ENCODE measurements around the gene SLC9A6. TPM values are rescaled to one million over a fixed set of nuclear protein-coding genes. Genes with fewer than 3 reads are reported as not detected.

Gene SLC9A6
- total and polyA plus RNA-seq, 9 of the 15 experiments (the other 6 are each of a cell fraction or from before 2014, with no cell fraction given), result 3.7 to 13.9 (median 9.9) TPM

GRCh38 chrX:136032370-136032769, 47.1 kb downstream of the SLC9A6 start:
- in situ Hi-C loops (cut with MboI), result loop anchor here (25.0 kb wide), 2 partner anchors 130 to 655 kb away; no protein-coding TSS in a partner anchor
- no peak for FAIRE-seq

More at GRCh38 chrX:136032370-136032769, 47.1 kb downstream of the SLC9A6 start:
- TF ChIP-seq GATA2 (CRISPR knock-in tag; IDR thresholded peaks at IDR 0.05) (no peak), ELF2 (CRISPR knock-in tag; IDR thresholded peaks at IDR 0.05) (no peak), STAG1 (CRISPR knock-in tag; IDR thresholded peaks at IDR 0.05; ENCODE audit: borderline replicate concordance) (no peak), PRDM10 (IDR thresholded peaks at IDR 0.05; ENCODE audit: partially characterized antibody) (no peak), RBM15 (IDR thresholded peaks at IDR 0.05; ENCODE audit: insufficient read depth, low read length) (no peak)
- TF ChIP-seq, protein P1, sequence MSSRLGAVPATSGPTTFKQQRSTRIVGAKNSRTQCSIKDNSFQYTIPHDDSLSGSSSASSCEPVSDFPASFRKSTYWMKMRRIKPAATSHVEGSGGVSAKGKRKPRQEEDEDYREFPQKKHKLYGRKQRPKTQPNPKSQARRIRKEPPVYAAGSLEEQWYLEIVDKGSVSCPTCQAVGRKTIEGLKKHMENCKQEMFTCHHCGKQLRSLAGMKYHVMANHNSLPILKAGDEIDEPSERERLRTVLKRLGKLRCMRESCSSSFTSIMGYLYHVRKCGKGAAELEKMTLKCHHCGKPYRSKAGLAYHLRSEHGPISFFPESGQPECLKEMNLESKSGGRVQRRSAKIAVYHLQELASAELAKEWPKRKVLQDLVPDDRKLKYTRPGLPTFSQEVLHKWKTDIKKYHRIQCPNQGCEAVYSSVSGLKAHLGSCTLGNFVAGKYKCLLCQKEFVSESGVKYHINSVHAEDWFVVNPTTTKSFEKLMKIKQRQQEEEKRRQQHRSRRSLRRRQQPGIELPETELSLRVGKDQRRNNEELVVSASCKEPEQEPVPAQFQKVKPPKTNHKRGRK (tag; IDR thresholded peaks at IDR 0.05), result no peak
- DNase-seq (ENCODE audit: extremely low read depth in 1 of 4, low spot score in 3 of 4) (no peak), ATAC-seq (no peak)
- H3K4me2 ChIP-seq (ENCODE audit: insufficient read depth, low read length), result no peak overlapping the region
- H3K27ac ChIP-seq (ENCODE audit: extremely low read depth, low read depth, low read length), result no peak overlapping the region
- no peak overlapping the region for H3K9ac ChIP-seq (ENCODE audit: insufficient read depth in 1 of 2, low read depth in 2 of 2, low read length in 2 of 2)
- no peaks in the 10 kb centered on the region for H3K27me3 ChIP-seq (ENCODE audit: control insufficient read depth in 2 of 2, insufficient read depth in 2 of 2, low read length in 2 of 2)
- BruUV-seq (replicated peaks), result no TSS peak
- POLR2A ChIA-PET, result interaction anchor here (0.6 kb wide), 1 partner anchor 181 kb away, joined by 3 read pairs; no protein-coding TSS in a partner anchor
- no peaks in the 10 kb centered on the region for H3K9me1 ChIP-seq (ENCODE audit: control insufficient read depth, insufficient read depth, low read length)
- no peaks in the 10 kb centered on the region for H3K4me1 ChIP-seq (replicated peaks in 1 of 2; ENCODE audit: control insufficient read depth in 2 of 2, insufficient read depth in 2 of 2, low read length in 2 of 2)
- no peaks in the 10 kb centered on the region for H3K79me2 ChIP-seq (ENCODE audit: control insufficient read depth, insufficient read depth, low read length)
- H4K20me1 ChIP-seq (replicated peaks; ENCODE audit: control insufficient read depth, insufficient read depth, low read length), result no peaks in the 10 kb centered on the region; the same call in 1 of the 2 replicates
- CTCF ChIA-PET (ENCODE audit: low intra/inter-chr PET ratio), result no interaction called here
- no peak overlapping the region for H2AFZ ChIP-seq (ENCODE audit: low read depth, low read length)
- H3K9me3 ChIP-seq (replicated peaks; ENCODE audit: control insufficient read depth, insufficient read depth, low read depth, low read length), result no peaks in the 10 kb centered on the region
- WGBS (ENCODE audit: insufficient coverage, low coverage, missing lambda C conversion rate), result 78% methylated on average over 3 of the region's 4 CpGs
- no peak overlapping the region for H3K4me3 ChIP-seq
- H3K36me3 ChIP-seq (ENCODE audit: control insufficient read depth, insufficient read depth, low read length), result peaks cover 26% of the 10 kb centered on the region; the same call in 1 of the 3 replicates
- intact Hi-C loops (cut with micrococcal nuclease), result loop anchor here (10.0 kb wide), 1 partner anchor 662 kb away; no protein-coding TSS in a partner anchor

All from K562 (cell line).